ENCODE measurements around the gene LECT2. TPM values are rescaled to one million over a fixed set of nuclear protein-coding genes. Genes with fewer than 3 reads are reported as not detected.

The LECT2 gene
- total RNA-seq, 1 donor from 2014 or later, result not detected

DNA sequence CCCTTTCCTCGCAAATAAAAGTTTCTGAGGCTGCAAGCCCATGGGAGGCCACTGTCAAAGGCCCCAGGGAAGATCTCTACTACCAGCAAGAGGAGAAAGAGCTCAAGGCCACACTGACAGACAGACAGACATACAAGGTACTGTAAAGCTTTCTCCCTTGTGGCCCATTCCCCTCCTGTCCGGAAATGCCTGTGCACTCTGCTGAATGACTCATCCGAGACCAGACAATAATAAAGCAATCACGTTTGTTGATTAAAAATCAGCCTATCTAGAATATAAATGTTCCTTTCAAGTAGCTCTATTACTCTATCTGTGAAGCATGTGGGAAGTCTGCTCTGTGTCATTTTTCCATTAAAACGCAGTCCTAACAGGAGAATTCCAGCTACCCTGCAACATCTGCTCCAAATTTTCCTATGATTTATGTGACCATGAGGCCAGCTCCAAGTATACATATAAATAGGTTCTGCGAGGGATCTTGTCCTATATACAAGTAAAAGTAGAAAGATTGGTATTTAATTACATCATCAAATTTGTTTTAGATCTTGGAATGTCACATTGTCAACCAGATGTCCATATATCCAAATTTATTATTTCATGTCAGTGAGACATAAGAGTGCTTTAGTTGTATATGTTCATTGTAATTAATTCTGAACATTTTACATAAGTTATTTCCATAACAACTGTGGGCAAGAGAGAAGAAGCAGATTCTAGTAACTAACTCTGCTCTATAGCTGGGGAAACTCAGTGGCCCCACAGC, 39.3 kb upstream of the LECT2 start:
- intact Hi-C loops (cut with DNase I), result no loop called here
- no peaks in the 10 kb centered on the region for H3K27me3 ChIP-seq
- H3K36me3 ChIP-seq, result no peaks in the 10 kb centered on the region
- no peaks in the 10 kb centered on the region for H3K4me1 ChIP-seq
- DNase-seq (no peak), ATAC-seq (no peak)
- H3K4me3 ChIP-seq, result no peak overlapping the region
- no peak overlapping the region for H3K27ac ChIP-seq
- H3K9me3 ChIP-seq, result no peaks in the 10 kb centered on the region
- TF ChIP-seq CTCF (IDR thresholded peaks at IDR 0.05), result no peak

- intact Hi-C loops (cut with DNase I), result no loop called here
- no peak overlapping the region for H3K4me3 ChIP-seq
- no peaks in the 10 kb centered on the region for H3K4me1 ChIP-seq
- no peaks in the 10 kb centered on the region for H3K27me3 ChIP-seq
- H3K36me3 ChIP-seq, result no peaks in the 10 kb centered on the region
- no peak for DNase-seq
- H3K9me3 ChIP-seq, result no peaks in the 10 kb centered on the region
- TF ChIP-seq CTCF (IDR thresholded peaks at IDR 0.05), result no peak
- no peak overlapping the region for H3K27ac ChIP-seq
- ATAC-seq, result no peak
Observed at GRCh38 chr5:135993335-135993879, 38.6 kb upstream of the LECT2 start.

- H3K27me3 ChIP-seq, result no peaks in the 10 kb centered on the region
- H3K9me3 ChIP-seq, result no peaks in the 10 kb centered on the region
- H3K4me1 ChIP-seq, result no peaks in the 10 kb centered on the region
- no peak for TF ChIP-seq CTCF (IDR thresholded peaks at IDR 0.05)
- intact Hi-C loops (cut with DNase I), result no loop called here
- DNase-seq (no peak), ATAC-seq (no peak)
- no peaks in the 10 kb centered on the region for H3K36me3 ChIP-seq
- no peak overlapping the region for H3K27ac ChIP-seq
- H3K4me3 ChIP-seq, result no peak overlapping the region
Observed at GRCh38 chr5:135991429-135991828, 36.6 kb upstream of the LECT2 start.

DNA sequence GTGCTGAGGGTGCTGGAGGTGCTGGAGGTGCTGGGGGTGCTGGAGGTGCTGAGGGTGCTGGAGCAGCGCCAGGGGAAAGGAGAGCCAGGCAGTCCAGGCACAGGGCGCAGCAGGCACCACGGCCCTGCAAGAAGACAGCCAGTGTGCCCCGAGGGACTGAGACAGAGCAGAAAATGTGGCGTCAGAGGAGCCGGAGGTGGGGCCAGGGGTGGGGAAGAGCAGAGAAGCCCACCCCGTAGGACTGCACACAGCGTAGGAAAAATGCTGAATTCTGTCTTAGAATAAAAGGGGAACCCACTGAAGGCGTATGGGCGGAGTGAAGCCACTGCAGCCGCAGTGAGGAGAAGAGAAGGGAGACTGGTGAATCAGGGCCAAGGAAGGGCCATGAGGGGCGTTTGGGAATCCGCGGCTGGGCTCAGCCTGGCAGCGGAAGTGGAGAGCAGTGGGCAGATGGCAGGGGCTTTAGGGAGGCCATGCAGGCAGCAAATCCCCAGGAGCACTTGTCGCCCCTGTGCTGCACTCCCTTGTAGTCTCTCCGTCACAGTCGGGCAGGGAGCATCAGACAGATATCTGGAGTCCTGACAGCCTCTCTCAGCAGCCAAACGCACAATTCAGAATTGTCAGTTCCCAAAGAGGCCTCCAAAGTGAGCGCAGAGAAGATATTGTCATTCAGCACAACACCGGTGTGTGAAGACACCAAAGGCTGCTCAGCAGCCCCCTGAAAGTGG, 35.9 kb upstream of the LECT2 start:
- ATAC-seq, result peak; percentile 68

GRCh38 chr5:135989686-135990085, 34.9 kb upstream of the LECT2 start:
- no peaks in the 10 kb centered on the region for H3K27me3 ChIP-seq
- intact Hi-C loops (cut with DNase I), result no loop called here
- no peaks in the 10 kb centered on the region for H3K36me3 ChIP-seq
- H3K4me1 ChIP-seq, result no peaks in the 10 kb centered on the region
- no peak overlapping the region for H3K27ac ChIP-seq
- no peak overlapping the region for H3K4me3 ChIP-seq
- ATAC-seq, result no peak
- no peak for TF ChIP-seq CTCF (IDR thresholded peaks at IDR 0.05)
- H3K9me3 ChIP-seq, result no peaks in the 10 kb centered on the region
- no peak for DNase-seq

More for the DNA sequence above, 35.9 kb upstream of the LECT2 start:
- Histone ChIP-seq H3K4me3 (no peak overlapping the region), H3K27me3 (no peaks in the 10 kb centered on the region), H3K27ac (no peak overlapping the region), H3K36me3 (no peaks in the 10 kb centered on the region), H3K4me1 (no peaks in the 10 kb centered on the region), H3K9me3 (no peaks in the 10 kb centered on the region)
- no peak for TF ChIP-seq CTCF (IDR thresholded peaks at IDR 0.05)
- no peak for DNase-seq
- intact Hi-C loops (cut with DNase I), result no loop called here
